HCT116 (cell line): ENCODE measurements around the gene PLPPR3. TPM values are rescaled to one million over a fixed set of nuclear protein-coding genes. Genes with fewer than 3 reads are reported as not detected.

Source experiments
- ATAC-seq: fragments of 200-7000 bp; cut with Tn5 transposase; 2 replicates; pipeline ENCODE4 v1.9.1; 2020; ENCODE audit warnings: mild to moderate bottlenecking, moderate library complexity
- BruUV-seq: library from RNA; stranded (reverse); fragments of 400-500 nt; replicated peaks from 2 replicates; lab custom pipeline; 2021; lab: Mats Ljungman, UMichigan
- CTCF ChIA-PET: fragments of 300-600 bp; sonication (Branson Sonifier 250); formaldehyde crosslinking; loops from one replicate; lab custom pipeline; 2021; ENCODE audit warnings: antibody characterized with exemption; lab: Charles Lee
- POLR2A ChIA-PET: fragments of 300-600, 350-600 bp; sonication (Branson Sonifier 250); formaldehyde crosslinking; loops from one replicate; lab custom pipeline; 2021; ENCODE audit warnings: antibody characterized with exemption; lab: Charles Lee
- RAD21 ChIA-PET, 2 experiments: fragments of 300-600 bp; sonication (Branson Sonifier 250); formaldehyde crosslinking; loops; one replicate each; lab custom pipeline; 2023; ENCODE audit warnings: low total read pairs in 2 of 2; ENCODE audit not compliant: uncharacterized antibody in 2 of 2, unreplicated experiment in 2 of 2, low non-redundant PET in 1 of 2; lab: Charles Lee
- DNase-seq: peaks from one replicate; pipeline ENCODE4 v3.0.0-alpha.2; 2010; ENCODE audit warnings: low read depth, low spot score
- H2AFZ ChIP-seq: fragments of 200-600 bp; shearing (Covaris generic), sonication (generic); 2 replicates; pipeline ENCODE4 v1.6.1; 2017; ENCODE audit warnings: low read depth, mixed run types, mixed read lengths, antibody characterized with exemption, low read length; ENCODE audit not compliant: poor library complexity, severe bottlenecking
- H3K27ac ChIP-seq: 2 replicates; pipeline ENCODE4 v1.5.1; 2012; ENCODE audit warnings: low read depth, low read length
- H3K27me3 ChIP-seq: fragments of 200-600 bp; sonication (generic); 2 replicates; pipeline ENCODE4 v1.6.1; 2016; ENCODE audit warnings: mixed run types, low read length, mixed read lengths; ENCODE audit not compliant: insufficient read depth
- H3K36me3 ChIP-seq, 2 experiments: fragments of 200-500 bp in 1 of 2; fragments of 200-600 bp in 1 of 2; sonication (Bioruptor generic) in 1 of 2; sonication (generic) in 1 of 2; 2 replicates each; pipeline versions ENCODE4 v1.5.1 to v1.6.1; 2014 to 2016; ENCODE audit warnings: low read length in 2 of 2, inconsistent platforms in 1 of 2, mixed read lengths in 1 of 2, mixed run types in 1 of 2; ENCODE audit not compliant: insufficient read depth in 2 of 2, control insufficient read depth in 1 of 2
- H3K4me1 ChIP-seq, 2 experiments: fragments of 200-600 bp in 1 of 2; sonication (generic) in 1 of 2; 2 replicates each; pipeline versions ENCODE4 v1.5.1 to v1.6.1; 2012 to 2017; ENCODE audit warnings: low read length in 2 of 2, inconsistent platforms in 1 of 2, mild to moderate bottlenecking in 1 of 2, mixed read lengths in 1 of 2, mixed run types in 1 of 2, moderate library complexity in 1 of 2; ENCODE audit not compliant: insufficient read depth in 2 of 2, control insufficient read depth in 1 of 2
- H3K4me2 ChIP-seq: fragments of 200-600 bp; sonication (generic); 2 replicates; pipeline ENCODE4 v1.6.1; 2017; ENCODE audit warnings: mixed run types, low read length, mixed read lengths
- H3K4me3 ChIP-seq, 2 experiments: fragments of 200-600 bp in 1 of 2; sonication (generic) in 1 of 2; replicated peaks in 1 of 2; 2 replicates each; pipeline ENCODE4 v1.5.1; 2011 to 2016; ENCODE audit warnings: low read length in 2 of 2, control low read depth in 1 of 2, low read depth in 1 of 2, mild to moderate bottlenecking in 1 of 2, mixed read lengths in 1 of 2, mixed run types in 1 of 2
- H3K79me2 ChIP-seq: fragments of 200-600 bp; sonication (generic); 2 replicates; pipeline ENCODE4 v1.6.1; 2017; ENCODE audit warnings: mild to moderate bottlenecking, mixed run types, low read length, moderate library complexity, mixed read lengths; ENCODE audit not compliant: insufficient read depth
- H3K9ac ChIP-seq: fragments of 200-600 bp; sonication (generic); 2 replicates; pipeline ENCODE4 v1.6.1; 2016; ENCODE audit warnings: low read length, mixed read lengths
- H3K9me2 ChIP-seq: fragments of 200-600 bp; sonication (generic), shearing (Covaris generic); 2 replicates; pipeline ENCODE4 v1.6.1; 2017; ENCODE audit warnings: mixed run types, mild to moderate bottlenecking, moderate library complexity; ENCODE audit not compliant: insufficient read depth
- H3K9me3 ChIP-seq, 2 experiments: fragments of 200-500 bp in 1 of 2; fragments of 200-600 bp in 1 of 2; sonication (Bioruptor generic) in 1 of 2; sonication (generic) in 1 of 2; 2 replicates each; pipeline ENCODE4 v1.6.1; 2014 to 2017; ENCODE audit warnings: low read length in 2 of 2, mixed read lengths in 2 of 2, inconsistent platforms in 1 of 2, low read depth in 1 of 2, mild to moderate bottlenecking in 1 of 2, mixed run types in 1 of 2, moderate library complexity in 1 of 2; ENCODE audit not compliant: control insufficient read depth in 1 of 2, insufficient read depth in 1 of 2
- H4K20me1 ChIP-seq: fragments of 200-600 bp; sonication (generic), shearing (Covaris generic); 2 replicates; pipeline ENCODE4 v1.6.1; 2017; ENCODE audit warnings: mixed run types, mild to moderate bottlenecking, moderate library complexity; ENCODE audit not compliant: insufficient read depth
- CBX3 ChIP-seq: IDR thresholded peaks from 2 replicates; pipeline ENCODE4 v1.6.1; 2012; ENCODE audit warnings: low read depth
- CEBPB ChIP-seq: IDR thresholded peaks from 2 replicates; pipeline ENCODE4 v1.6.1; 2012; ENCODE audit warnings: low read depth
- POLR2A ChIP-seq: IDR thresholded peaks from 2 replicates; pipeline ENCODE4 v1.7.0; 2011; ENCODE audit warnings: borderline replicate concordance; ENCODE audit not compliant: insufficient read depth, insufficient read length; ENCODE audit errors: extremely low read depth
- POLR2AphosphoS5 ChIP-seq: IDR thresholded peaks from 2 replicates; pipeline ENCODE4 v1.6.1; 2011; ENCODE audit warnings: mild to moderate bottlenecking, low read depth, low read length, moderate library complexity
- RAD21 ChIP-seq: IDR thresholded peaks from 2 replicates; pipeline ENCODE4 v1.6.1; 2012; ENCODE audit warnings: low read depth, mild to moderate bottlenecking
- SIN3A ChIP-seq: IDR thresholded peaks from 2 replicates; pipeline ENCODE4 v1.6.1; 2012; ENCODE audit warnings: low read depth
- SP1 ChIP-seq: IDR thresholded peaks from 2 replicates; pipeline ENCODE4 v1.6.1; 2012; ENCODE audit warnings: low read depth
- YY1 ChIP-seq: IDR thresholded peaks from 2 replicates; pipeline ENCODE4 v1.6.1; 2011; ENCODE audit warnings: low read length, low read depth, moderate library complexity, mild to moderate bottlenecking; ENCODE audit not compliant: insufficient replicate concordance; ENCODE audit errors: extremely low read depth
- ZNF274 ChIP-seq: fragments of 200-500 bp; sonication (Bioruptor generic); IDR thresholded peaks from 2 replicates; pipeline ENCODE4 v1.6.1; 2014; ENCODE audit warnings: mild to moderate bottlenecking, low read depth, low read length, inconsistent platforms
- intact Hi-C: fragments of 100-400 bp; cut with micrococcal nuclease; formaldehyde crosslinking; loops from 2 replicates; pipeline ENCODE4 v1.10.0; 2022
- total RNA-seq: library from RNA; stranded (reverse); gene quantifications from one replicate; pipeline ENCODE4 v1.2.1, GENCODE V29; 2021; ENCODE audit not compliant: unreplicated experiment
- TF ChIP-seq, protein P1 (sequence below), 3 experiments: fragments of 200-600 bp in 1 of 3; sonication (generic) in 1 of 3; IDR thresholded peaks in 2 of 3; conservative IDR thresholded peaks in 1 of 3; 2 replicates each; pipeline ENCODE4 v1.5.1; 2012 to 2017; ENCODE audit warnings: low read depth in 2 of 3, low read length in 2 of 3, antibody characterized with exemption in 1 of 3, borderline replicate concordance in 1 of 3, control low read depth in 1 of 3, mild to moderate bottlenecking in 1 of 3, mixed read lengths in 1 of 3, mixed run types in 1 of 3, moderate library complexity in 1 of 3; ENCODE audit not compliant: insufficient read depth in 1 of 3

Gene PLPPR3
- total RNA-seq, 1 experiment from 2014 or later: 0.27 TPM

- no peaks in the 10 kb centered on the region for H3K79me2 ChIP-seq
- RAD21 ChIA-PET: no interaction called here
- no peak for ATAC-seq
- H3K9me2 ChIP-seq: no peaks in the 10 kb centered on the region
- TF ChIP-seq SP1 (no peak), SIN3A (no peak), YY1 (no peak), CBX3 (no peak), RAD21 (no peak), ZNF274 (no peak), POLR2AphosphoS5 (no peak), POLR2A (no peak), CEBPB (no peak)
- TF ChIP-seq, protein P1, sequence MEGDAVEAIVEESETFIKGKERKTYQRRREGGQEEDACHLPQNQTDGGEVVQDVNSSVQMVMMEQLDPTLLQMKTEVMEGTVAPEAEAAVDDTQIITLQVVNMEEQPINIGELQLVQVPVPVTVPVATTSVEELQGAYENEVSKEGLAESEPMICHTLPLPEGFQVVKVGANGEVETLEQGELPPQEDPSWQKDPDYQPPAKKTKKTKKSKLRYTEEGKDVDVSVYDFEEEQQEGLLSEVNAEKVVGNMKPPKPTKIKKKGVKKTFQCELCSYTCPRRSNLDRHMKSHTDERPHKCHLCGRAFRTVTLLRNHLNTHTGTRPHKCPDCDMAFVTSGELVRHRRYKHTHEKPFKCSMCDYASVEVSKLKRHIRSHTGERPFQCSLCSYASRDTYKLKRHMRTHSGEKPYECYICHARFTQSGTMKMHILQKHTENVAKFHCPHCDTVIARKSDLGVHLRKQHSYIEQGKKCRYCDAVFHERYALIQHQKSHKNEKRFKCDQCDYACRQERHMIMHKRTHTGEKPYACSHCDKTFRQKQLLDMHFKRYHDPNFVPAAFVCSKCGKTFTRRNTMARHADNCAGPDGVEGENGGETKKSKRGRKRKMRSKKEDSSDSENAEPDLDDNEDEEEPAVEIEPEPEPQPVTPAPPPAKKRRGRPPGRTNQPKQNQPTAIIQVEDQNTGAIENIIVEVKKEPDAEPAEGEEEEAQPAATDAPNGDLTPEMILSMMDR (IDR thresholded peaks at IDR 0.05 in 2 of 3, conservative IDR thresholded peaks at IDR 0.05 in 1 of 3; ENCODE audit: borderline replicate concordance in 1 of 3, insufficient read depth in 1 of 3, low read depth in 2 of 3, low read length in 2 of 3): no peak
- no peak for DNase-seq
- no peak overlapping the region for H3K4me3 ChIP-seq
- no peak overlapping the region for H3K4me2 ChIP-seq
- intact Hi-C loops: no loop called here
- no peak overlapping the region for H3K27ac ChIP-seq
- no peak overlapping the region for H3K9ac ChIP-seq
- peaks cover 4 to 14% of the 10 kb centered on the region in 2 experiments for H3K4me1 ChIP-seq
- no peaks in the 10 kb centered on the region for H3K9me3 ChIP-seq
- CTCF ChIA-PET: no interaction called here
- no peaks in the 10 kb centered on the region for H4K20me1 ChIP-seq
- POLR2A ChIA-PET: interaction anchor here (1.1 kb wide), 1 partner anchor 24 kb away, joined by 3 read pairs; the partner anchor contains the start of gene PTBP1
- no TSS peak for BruUV-seq
- H3K36me3 ChIP-seq: no peaks in the 10 kb centered on the region
- H2AFZ ChIP-seq: no peak overlapping the region
- no peaks in the 10 kb centered on the region for H3K27me3 ChIP-seq
These were observed 48.9 kb downstream of the PLPPR3 start for GRCh38 chr19:772730-773436.
